H1 (cell line): ENCODE measurements around the gene RILP. TPM values are rescaled to one million over a fixed set of nuclear protein-coding genes. Genes with fewer than 3 reads are reported as not detected.

Experiments used
- CTCF ChIA-PET: fragments of 300-600 bp; sonication (Branson Sonifier 250); formaldehyde crosslinking; loops from one replicate; lab custom pipeline; 2021; ENCODE audit not compliant: partially characterized antibody; lab: Charles Lee
- POLR2A ChIA-PET: fragments of 300-600 bp; sonication (Branson Sonifier 250); formaldehyde crosslinking; loops from one replicate; lab custom pipeline; 2021; ENCODE audit warnings: inconsistent platforms; ENCODE audit not compliant: partially characterized antibody; lab: Charles Lee
- DNase-seq, 2 experiments: peaks; one replicate each; pipeline versions ENCODE4 v3.0.0 to v3.0.0-alpha.2; 2010 to 2022; ENCODE audit warnings: low spot score in 2 of 2, low read depth in 1 of 2, mixed read lengths in 1 of 2
- FAIRE-seq: peaks from 2 replicates; lab custom pipeline; 2011; peaks lifted over from hg19 to GRCh38; lab: Jason Lieb, UNC
- H2AFZ ChIP-seq: 2 replicates; pipeline ENCODE4 v1.8.1; 2012; ENCODE audit warnings: low read length, inconsistent platforms
- H2AK5ac ChIP-seq: 2 replicates; pipeline ENCODE4 v1.6.1; 2013; ENCODE audit warnings: low read depth, low read length
- H2BK120ac ChIP-seq: replicated peaks from 2 replicates; pipeline ENCODE3; 2013; ENCODE audit warnings: low read depth, low read length, inconsistent platforms
- H2BK12ac ChIP-seq: 2 replicates; pipeline ENCODE4 v1.6.1; 2013; ENCODE audit warnings: low read depth, low read length
- H2BK15ac ChIP-seq: 2 replicates; pipeline ENCODE4 v1.6.1; 2013; ENCODE audit warnings: low read length
- H2BK20ac ChIP-seq: 2 replicates; pipeline ENCODE4 v1.6.1; 2013; ENCODE audit warnings: low read length
- H2BK5ac ChIP-seq: 2 replicates; pipeline ENCODE4 v1.6.1; 2013; ENCODE audit warnings: low read depth, low read length
- H3K14ac ChIP-seq: 2 replicates; pipeline ENCODE4 v1.6.1; 2013; ENCODE audit warnings: inconsistent platforms; ENCODE audit not compliant: insufficient read length
- H3K18ac ChIP-seq: 2 replicates; pipeline ENCODE4 v1.6.1; 2013; ENCODE audit warnings: low read length; ENCODE audit errors: extremely low read depth
- H3K23ac ChIP-seq: 2 replicates; pipeline ENCODE4 v1.6.1; 2013; ENCODE audit warnings: inconsistent platforms; ENCODE audit not compliant: insufficient read length
- H3K23me2 ChIP-seq: 2 replicates; pipeline ENCODE4 v1.6.1; 2013; ENCODE audit warnings: low read depth, low read length
- H3K27ac ChIP-seq: 2 replicates; pipeline ENCODE4 v1.6.1; 2011; ENCODE audit warnings: low read depth, low read length, inconsistent platforms
- H3K27me3 ChIP-seq, 4 experiments: replicated peaks in 1 of 4; 1 replicate in 1 of 4; 2 replicates in 3 of 4; pipeline versions ENCODE4 v1.6.1 to v1.8.1; 2011 to 2013; ENCODE audit warnings: low read length in 3 of 4, mild to moderate bottlenecking in 3 of 4, inconsistent platforms in 2 of 4, mixed read lengths in 2 of 4, moderate library complexity in 1 of 4; ENCODE audit not compliant: control insufficient read depth in 3 of 4, insufficient read depth in 3 of 4; ENCODE audit errors: extremely low read depth in 1 of 4
- H3K36me3 ChIP-seq, 4 experiments: 2 replicates each; pipeline versions ENCODE4 v1.6.1 to v1.8.1; 2011 to 2013; ENCODE audit warnings: mild to moderate bottlenecking in 4 of 4, low read length in 3 of 4, moderate library complexity in 2 of 4, control low read depth in 1 of 4, inconsistent platforms in 1 of 4; ENCODE audit not compliant: insufficient read depth in 4 of 4, control insufficient read depth in 2 of 4
- H3K4ac ChIP-seq: replicated peaks from 2 replicates; pipeline ENCODE3; 2013; ENCODE audit warnings: low read length, low read depth, mixed read lengths, inconsistent platforms; ENCODE audit not compliant: insufficient read length
- H3K4me1 ChIP-seq, 4 experiments: replicated peaks in 1 of 4; 1 replicate in 1 of 4; 2 replicates in 3 of 4; pipeline versions ENCODE4 v1.6.1 to v1.8.1; 2011 to 2013; ENCODE audit warnings: low read length in 3 of 4, inconsistent platforms in 2 of 4, mixed read lengths in 1 of 4; ENCODE audit not compliant: insufficient read depth in 4 of 4, control insufficient read depth in 3 of 4
- H3K4me2 ChIP-seq, 2 experiments: 2 replicates each; pipeline versions ENCODE4 v1.6.1 to v1.8.1; 2011 to 2013; ENCODE audit warnings: low read depth in 2 of 2, low read length in 2 of 2, control low read depth in 1 of 2, inconsistent platforms in 1 of 2, mild to moderate bottlenecking in 1 of 2; ENCODE audit not compliant: insufficient read depth in 1 of 2
- H3K4me3 ChIP-seq, 4 experiments: fragments of 200-600, 300-600 bp in 1 of 4; sonication (generic), shearing (Covaris generic), sonication (Bioruptor Twin) in 1 of 4; 2 replicates each; pipeline versions ENCODE4 v1.5.1 to v1.8.1; 2011 to 2016; ENCODE audit warnings: low read length in 4 of 4, low read depth in 3 of 4, control low read depth in 2 of 4, inconsistent platforms in 2 of 4, mild to moderate bottlenecking in 2 of 4, mixed read lengths in 1 of 4, moderate library complexity in 1 of 4; ENCODE audit not compliant: insufficient read depth in 2 of 4; ENCODE audit errors: extremely low read depth in 1 of 4
- H3K56ac ChIP-seq: replicated peaks from 2 replicates; pipeline ENCODE3; 2013; ENCODE audit warnings: low read depth, mild to moderate bottlenecking, mixed read lengths, low read length, inconsistent platforms; ENCODE audit not compliant: insufficient read length
- H3K79me1 ChIP-seq: 2 replicates; pipeline ENCODE4 v1.6.1; 2013; ENCODE audit warnings: low read depth, low read length, control low read depth
- H3K79me2 ChIP-seq, 2 experiments: 2 replicates each; pipeline versions ENCODE4 v1.6.1 to v1.8.1; 2012 to 2013; ENCODE audit warnings: low read length in 2 of 2, mild to moderate bottlenecking in 2 of 2, inconsistent platforms in 1 of 2; ENCODE audit not compliant: insufficient read depth in 2 of 2, control insufficient read depth in 1 of 2
- H3K9ac ChIP-seq, 4 experiments: replicated peaks in 1 of 4; 1 replicate in 1 of 4; 2 replicates in 3 of 4; pipeline versions ENCODE4 v1.6.1 to v1.8.1; 2011 to 2013; ENCODE audit warnings: low read depth in 3 of 4, low read length in 3 of 4, control low read depth in 2 of 4, mild to moderate bottlenecking in 2 of 4, moderate library complexity in 2 of 4, inconsistent platforms in 1 of 4; ENCODE audit errors: extremely low read depth in 1 of 4
- H3K9me3 ChIP-seq, 2 experiments: 2 replicates each; pipeline versions ENCODE4 v1.6.1 to v1.8.1; 2012 to 2013; ENCODE audit warnings: mild to moderate bottlenecking in 2 of 2, moderate library complexity in 2 of 2, control low read depth in 1 of 2, inconsistent platforms in 1 of 2, low read depth in 1 of 2, low read length in 1 of 2, mixed read lengths in 1 of 2; ENCODE audit not compliant: insufficient read depth in 2 of 2
- H4K20me1 ChIP-seq, 2 experiments: replicated peaks in 1 of 2; 2 replicates each; pipeline versions ENCODE3 to v1.8.1; 2011 to 2013; ENCODE audit warnings: inconsistent platforms in 2 of 2, low read length in 2 of 2, mild to moderate bottlenecking in 1 of 2; ENCODE audit not compliant: insufficient read depth in 2 of 2, control insufficient read depth in 1 of 2
- H4K5ac ChIP-seq: 2 replicates; pipeline ENCODE4 v1.6.1; 2013; ENCODE audit warnings: low read length, low read depth, mixed read lengths, inconsistent platforms; ENCODE audit not compliant: insufficient read length
- H4K8ac ChIP-seq: 2 replicates; pipeline ENCODE4 v1.8.0; 2013; ENCODE audit warnings: mild to moderate bottlenecking, moderate library complexity, low read length, inconsistent platforms; ENCODE audit not compliant: insufficient read depth; ENCODE audit errors: extremely low read depth
- H4K91ac ChIP-seq: replicated peaks from 2 replicates; pipeline ENCODE3; 2013; ENCODE audit warnings: low read length, mixed read lengths, inconsistent platforms; ENCODE audit not compliant: insufficient read length
- CEBPB ChIP-seq: IDR thresholded peaks from 2 replicates; pipeline ENCODE4 v1.6.1; 2012; ENCODE audit warnings: low read depth, low read length
- CHD2 ChIP-seq: IDR thresholded peaks from 2 replicates; pipeline ENCODE4 v1.6.1; 2012; ENCODE audit warnings: low read length, improper control_type of control experiment
- SAP30 ChIP-seq: fragments of 300-600 bp; sonication (generic); IDR thresholded peaks from 2 replicates; pipeline ENCODE4 v1.7.1; 2012; ENCODE audit warnings: low read length, moderate library complexity, mild to moderate bottlenecking, inconsistent platforms; ENCODE audit not compliant: insufficient read depth, insufficient replicate concordance
- SIX5 ChIP-seq: IDR thresholded peaks from 2 replicates; pipeline ENCODE4 v1.6.1; 2011; ENCODE audit warnings: mild to moderate bottlenecking, low read depth, low read length
- TAF7 ChIP-seq: optimal IDR thresholded peaks from 2 replicates; pipeline ENCODE3; 2011; ENCODE audit warnings: low read depth, mild to moderate bottlenecking, inconsistent platforms, low read length, moderate library complexity, borderline replicate concordance
- WGBS, 2 experiments: shearing (Covaris generic) in 1 of 2; methylation state at CpG; one replicate each; pipeline versions ENCODE4 v1.1.6 to v1.1.7; 2013 to 2015; ENCODE audit warnings: low lambda C conversion rate in 2 of 2, mixed read lengths in 2 of 2, inconsistent platforms in 1 of 2, low coverage in 1 of 2, missing lambda C conversion rate in 1 of 2; ENCODE audit not compliant: insufficient replicate concordance in 2 of 2, insufficient coverage in 1 of 2, insufficient read length in 1 of 2; ENCODE audit errors: extremely low coverage in 1 of 2, missing lambda C conversion rate in 1 of 2; 5-methylcytosine and 5-hydroxymethylcytosine counted together
- polyA plus RNA-seq, 7 experiments: library from polyadenylated mRNA; depleted of rRNA in 3 of 7; stranded (reverse) in 5 of 7; unstranded in 2 of 7; fragments of >200 nt in 5 of 7; fragments of 200-250 nt in 2 of 7; gene quantifications; 1 replicate in 5 of 7; 2 replicates in 1 of 7; 4 replicates in 1 of 7; pipeline versions ENCODE4 v1.2.1 to v1.2.3, GENCODE V29; 2011 to 2013; ENCODE audit warnings: missing spikeins in 2 of 7, mixed read lengths in 2 of 7
- total RNA-seq: library from RNA; stranded (reverse); fragmentation: NEBNext Ultra II Directional; extraction: Animal tissue kit (Norgen Biotek cat#: 25700); gene quantifications from 2 replicates; pipeline ENCODE4 v1.2.1, GENCODE V29; 2021
- TF ChIP-seq, protein P1 (sequence below), 3 experiments: IDR thresholded peaks; 1 replicate in 2 of 3; 2 replicates in 1 of 3; pipeline versions ENCODE4 v1.5.1 to v1.6.1; 2011; ENCODE audit warnings: low read length in 3 of 3, mild to moderate bottlenecking in 3 of 3, inconsistent platforms in 2 of 3, low read depth in 1 of 3, moderate library complexity in 1 of 3; ENCODE audit not compliant: insufficient read depth in 1 of 3; ENCODE audit errors: control extremely low read depth in 1 of 3

RILP gene
- total and polyA plus RNA-seq, 2 of the 8 experiments (the other 6 are each of a cell fraction or from before 2014, with no cell fraction given) = 6.8 to 7.2 TPM

- H3K27ac ChIP-seq = no peak overlapping the region
- H3K4me2 ChIP-seq = no peak overlapping the region
- H2BK15ac ChIP-seq = no peak overlapping the region
- ChIA-PET POLR2A (interaction anchor here (0.8 kb wide), 1 partner anchor 14 kb away, joined by 4 read pairs; no protein-coding TSS in a partner anchor), CTCF (interaction anchor here (0.9 to 1.2 kb wide), 2 partner anchors 93 to 158 kb away, joined by 3 read pairs; no protein-coding TSS in a partner anchor)
- H2BK5ac ChIP-seq = no peak overlapping the region
- no peaks in the 10 kb centered on the region for H3K79me1 ChIP-seq
- no peaks in the 10 kb centered on the region for H3K79me2 ChIP-seq
- no peak overlapping the region for H4K5ac ChIP-seq
- H3K36me3 ChIP-seq = no peaks in the 10 kb centered on the region
- H2BK120ac ChIP-seq = no peak overlapping the region
- H3K4me1 ChIP-seq = no peaks in the 10 kb centered on the region
- 83% methylated on average over 2 of the region's 8 CpGs; no CpG with 5 or more reads in 1 of the 2 experiments for WGBS, 2 experiments
- no peak overlapping the region for H2AFZ ChIP-seq
- no peak overlapping the region for H2AK5ac ChIP-seq
- H3K56ac ChIP-seq = no peak overlapping the region
- H3K9ac ChIP-seq = no peak overlapping the region
- H3K9me3 ChIP-seq = peaks cover 0 to 12% of the 10 kb centered on the region in 2 experiments; a peak in 1 of 4 replicates
- H3K23ac ChIP-seq = no peak overlapping the region
- no peak overlapping the region for H3K18ac ChIP-seq
- no peaks in the 10 kb centered on the region for H4K20me1 ChIP-seq
- H3K23me2 ChIP-seq = no peaks in the 10 kb centered on the region
- no peak overlapping the region for H4K8ac ChIP-seq
- no peak overlapping the region for H2BK20ac ChIP-seq
- no peak for DNase-seq
- H3K14ac ChIP-seq = no peak overlapping the region
- H2BK12ac ChIP-seq = no peak overlapping the region
- no peak overlapping the region for H4K91ac ChIP-seq
- no peak for FAIRE-seq
- no peaks in the 10 kb centered on the region for H3K27me3 ChIP-seq
- H3K4ac ChIP-seq = no peak overlapping the region
- no peak for TF ChIP-seq SAP30
- TF ChIP-seq, protein P1, sequence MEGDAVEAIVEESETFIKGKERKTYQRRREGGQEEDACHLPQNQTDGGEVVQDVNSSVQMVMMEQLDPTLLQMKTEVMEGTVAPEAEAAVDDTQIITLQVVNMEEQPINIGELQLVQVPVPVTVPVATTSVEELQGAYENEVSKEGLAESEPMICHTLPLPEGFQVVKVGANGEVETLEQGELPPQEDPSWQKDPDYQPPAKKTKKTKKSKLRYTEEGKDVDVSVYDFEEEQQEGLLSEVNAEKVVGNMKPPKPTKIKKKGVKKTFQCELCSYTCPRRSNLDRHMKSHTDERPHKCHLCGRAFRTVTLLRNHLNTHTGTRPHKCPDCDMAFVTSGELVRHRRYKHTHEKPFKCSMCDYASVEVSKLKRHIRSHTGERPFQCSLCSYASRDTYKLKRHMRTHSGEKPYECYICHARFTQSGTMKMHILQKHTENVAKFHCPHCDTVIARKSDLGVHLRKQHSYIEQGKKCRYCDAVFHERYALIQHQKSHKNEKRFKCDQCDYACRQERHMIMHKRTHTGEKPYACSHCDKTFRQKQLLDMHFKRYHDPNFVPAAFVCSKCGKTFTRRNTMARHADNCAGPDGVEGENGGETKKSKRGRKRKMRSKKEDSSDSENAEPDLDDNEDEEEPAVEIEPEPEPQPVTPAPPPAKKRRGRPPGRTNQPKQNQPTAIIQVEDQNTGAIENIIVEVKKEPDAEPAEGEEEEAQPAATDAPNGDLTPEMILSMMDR (IDR thresholded peaks at IDR 0.05; ENCODE audit: control extremely low read depth in 1 of 3, insufficient read depth in 1 of 3, low read depth in 1 of 3, low read length in 3 of 3) = no peak
- no peak for TF ChIP-seq CEBPB
- TF ChIP-seq CHD2 = no peak
- TF ChIP-seq TAF7 = no peak
- TF ChIP-seq SIX5 = no peak
- no peak overlapping the region for H3K4me3 ChIP-seq
These were observed 41.0 kb upstream of the RILP start for GRCh38 chr17:1690544-1691221.
